Measurements from ENCODE around the gene ZNF90.
"Not testable (repeated sequence)": the region's sequence is repeated elsewhere in the genome, so short reads cannot be mapped to it uniquely, and the experiment has no call there.

ZNF90 gene

GRCh38 chr19:20077791-20078463, at the start of gene ZNF90:
ZNF90 (plus strand) TSS chr19:20078000; CDS start chr19:20078133, 133 bp downstream.
- peak; percentile 92 for DNase-seq

DNA sequence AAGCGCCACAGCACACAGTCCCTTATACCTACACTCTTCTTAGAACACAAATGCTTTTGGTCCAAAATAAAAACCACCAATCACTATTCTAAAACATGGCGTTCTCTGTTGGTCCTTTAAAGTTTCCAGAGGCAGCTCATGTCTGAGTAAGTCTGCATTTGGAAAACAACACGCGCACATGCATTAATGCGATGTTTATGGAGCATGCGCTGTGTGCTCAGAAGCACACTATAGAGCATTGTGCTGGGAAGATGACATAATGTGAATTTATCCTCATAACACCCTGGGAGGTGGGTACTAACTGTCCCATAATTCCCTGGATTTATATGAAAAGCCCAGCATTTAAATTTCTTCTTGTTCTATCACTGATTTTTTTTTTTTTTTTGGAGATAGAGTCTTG, 49.2 kb upstream of the ZNF90 start:
- no peak for DNase-seq

GRCh38 chr19:20035935-20036334, 41.9 kb upstream of the ZNF90 start:
- no peak for DNase-seq

DNA sequence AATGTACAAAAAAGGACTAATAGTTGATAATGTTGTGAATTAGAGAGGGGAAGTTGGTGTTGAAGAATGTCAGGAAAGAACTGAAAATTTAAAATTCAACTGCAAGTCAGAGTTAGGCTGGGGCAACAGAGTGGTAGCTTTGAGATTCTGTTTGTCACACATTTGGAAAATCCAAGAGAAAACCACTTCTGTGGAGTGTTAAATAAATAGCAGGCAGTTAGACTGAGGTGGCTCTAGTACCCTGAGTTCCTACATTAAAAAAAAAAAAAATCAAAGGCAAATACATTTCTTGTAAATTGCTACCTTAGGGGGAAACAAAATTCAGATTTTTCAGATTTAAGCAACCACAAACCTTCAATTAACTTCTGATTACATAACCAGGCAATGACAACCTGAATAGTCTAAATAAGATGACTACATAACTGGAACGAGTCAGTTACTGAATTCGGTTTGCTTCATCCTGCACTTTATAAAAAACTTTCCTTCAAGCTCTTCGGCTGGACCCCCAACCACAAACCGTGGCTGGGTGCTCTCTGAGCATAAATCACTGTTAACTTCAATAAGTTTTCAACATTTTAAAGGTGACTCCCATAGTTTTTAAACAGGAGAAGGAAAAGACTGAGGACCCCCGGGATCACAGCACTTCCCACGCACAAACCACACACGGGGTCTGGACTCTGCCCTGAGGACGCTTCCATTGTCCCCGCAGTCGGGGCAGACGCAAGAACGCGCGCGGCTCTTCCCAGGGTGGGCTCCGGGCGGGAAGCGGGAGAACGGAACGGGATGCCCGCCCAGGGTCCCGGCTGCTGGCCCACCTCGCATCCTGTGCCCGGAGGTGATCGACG, 39.2 kb upstream of the ZNF90 start:
- DNase-seq: peak; percentile 34

DNA sequence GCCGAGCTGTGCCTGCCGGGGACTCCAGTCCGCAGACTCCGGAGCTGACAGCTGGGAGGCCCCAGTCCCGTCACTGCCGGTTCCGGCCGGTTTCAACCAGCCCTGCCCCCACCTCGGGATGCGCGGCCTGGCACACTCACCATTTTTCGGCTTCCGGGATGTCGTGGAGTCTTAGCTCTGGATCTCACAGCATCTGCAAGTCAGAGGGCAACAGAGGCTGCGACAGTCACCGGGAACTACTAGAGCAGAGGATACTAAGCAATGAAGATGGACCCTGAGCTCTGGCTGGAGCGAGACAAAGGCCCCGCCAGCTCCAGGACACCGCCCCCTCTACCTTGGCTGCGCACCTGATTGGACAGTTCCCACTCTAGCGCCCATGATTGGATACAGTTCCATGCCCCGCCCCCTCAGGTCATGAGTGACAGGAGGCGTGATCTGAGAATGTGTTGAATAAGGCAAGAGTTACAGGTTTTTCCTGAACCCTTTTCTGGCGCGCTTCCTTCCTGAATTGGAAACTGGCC, 38.5 kb upstream of the ZNF90 start, which contains the start of gene ZNF682:
Gene ZNF682 (minus strand): TSS at position 303 of the 521 bp plus-strand sequence. CDS start 160 bp downstream, at position 143.
- peak; percentile 96 for DNase-seq

GRCh38 chr19:20044663-20045062, 33.1 kb upstream of the ZNF90 start:
- DNase-seq: no peak

DNA sequence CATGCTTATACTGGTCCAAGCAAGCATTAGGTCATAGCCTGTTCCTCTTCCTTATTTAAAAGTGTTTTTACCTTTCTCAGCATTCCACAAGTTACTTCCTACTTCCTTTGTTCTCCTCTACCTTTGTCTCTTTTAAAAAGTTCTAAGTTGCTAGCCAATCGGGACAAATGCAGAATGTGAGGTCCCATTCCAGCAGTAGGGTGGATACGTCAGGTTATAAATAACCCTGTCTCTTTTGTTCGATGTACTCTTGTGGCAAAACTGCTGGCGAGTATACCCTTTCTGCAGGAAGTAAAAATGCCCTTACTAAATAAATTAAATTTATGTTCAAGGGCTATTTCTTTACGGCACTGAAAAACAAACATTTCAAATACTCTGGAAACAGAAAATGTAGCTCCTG, 32.1 kb upstream of the ZNF90 start:
- not testable (repeated sequence) for DNase-seq

DNA sequence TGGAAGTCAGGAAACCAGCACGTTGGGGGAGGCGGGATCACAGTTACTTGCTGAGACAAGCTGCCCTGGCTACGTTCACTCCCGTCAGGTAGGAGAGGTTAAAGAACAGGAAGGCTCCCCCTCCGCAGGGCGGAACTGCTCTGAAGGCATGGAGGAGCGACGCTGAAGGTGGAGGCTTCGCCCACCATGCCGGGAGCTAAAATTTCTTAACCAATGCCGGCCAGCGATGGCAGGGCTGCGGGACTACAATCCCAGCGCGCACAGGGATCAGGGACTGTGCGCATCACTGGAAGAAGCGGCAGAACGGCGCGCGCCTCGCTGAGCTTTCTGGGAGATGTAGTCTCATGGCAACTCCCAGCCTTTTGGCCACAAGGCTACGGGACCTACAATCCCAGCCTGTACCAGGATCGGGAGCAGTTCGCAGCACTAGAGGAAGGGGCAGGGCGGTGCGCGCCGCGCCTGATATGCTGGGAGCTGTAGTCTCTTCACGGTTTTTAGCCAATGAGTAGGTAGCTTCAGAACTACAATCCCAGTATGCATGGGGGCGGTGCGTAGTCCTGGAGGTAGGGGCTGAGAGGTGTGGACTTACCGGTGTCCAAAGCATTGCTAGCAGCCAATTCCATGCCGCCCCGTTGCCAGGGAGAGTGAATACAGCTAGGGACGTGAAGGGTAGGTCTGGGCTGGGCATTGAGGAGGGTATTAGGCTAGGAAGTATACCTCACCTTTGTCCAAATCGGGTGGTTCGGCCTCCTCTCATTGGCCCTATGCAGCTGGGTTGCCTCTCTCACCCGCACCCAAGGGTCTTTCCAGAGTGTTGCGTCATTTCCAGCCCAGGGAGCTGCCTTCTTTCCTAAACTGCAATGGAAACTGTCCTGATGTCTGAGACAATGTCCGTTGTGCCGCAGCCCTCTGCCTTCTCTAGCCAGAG, 25.7 kb upstream of the ZNF90 start:
- peak; percentile 75 for DNase-seq

DNA sequence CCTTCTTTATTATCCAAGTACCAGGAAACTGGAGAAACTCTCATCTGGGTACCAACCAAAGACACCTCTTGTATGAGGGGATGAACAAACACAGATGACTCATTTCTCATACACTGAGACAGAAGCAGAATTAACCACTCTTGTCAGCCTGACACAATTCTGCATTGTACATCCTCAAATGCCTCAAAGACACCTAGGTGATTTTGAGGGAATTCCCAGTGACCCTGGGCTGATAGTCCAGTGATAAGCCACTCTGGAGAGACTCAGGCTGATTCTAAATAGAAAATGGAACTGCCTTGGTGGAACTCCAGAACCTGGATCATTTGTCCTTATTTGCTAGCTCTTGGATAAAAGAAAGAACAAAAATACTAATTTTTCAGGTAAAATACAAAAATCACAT, 19.1 kb upstream of the ZNF90 start:
- DNase-seq: not testable (repeated sequence)

DNA sequence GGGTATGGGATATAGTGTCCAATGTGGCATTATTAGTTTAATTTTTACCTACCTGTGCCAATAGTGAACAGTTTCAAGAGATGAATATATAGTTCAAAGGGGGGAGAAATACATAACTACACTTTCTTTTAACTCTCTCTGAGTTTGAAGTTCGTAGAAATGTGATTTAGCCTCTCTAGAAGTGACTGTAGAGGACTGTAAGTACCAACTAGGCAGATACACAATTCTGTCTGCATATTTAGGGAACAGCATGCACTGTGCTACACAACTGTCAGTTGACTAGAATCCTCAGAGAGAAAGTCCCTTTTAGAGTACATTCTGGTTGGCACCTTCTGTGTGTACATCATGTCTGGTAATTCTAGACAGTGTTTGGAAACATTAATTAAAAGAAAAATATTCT, 17.5 kb upstream of the ZNF90 start:
- DNase-seq: no peak

DNA sequence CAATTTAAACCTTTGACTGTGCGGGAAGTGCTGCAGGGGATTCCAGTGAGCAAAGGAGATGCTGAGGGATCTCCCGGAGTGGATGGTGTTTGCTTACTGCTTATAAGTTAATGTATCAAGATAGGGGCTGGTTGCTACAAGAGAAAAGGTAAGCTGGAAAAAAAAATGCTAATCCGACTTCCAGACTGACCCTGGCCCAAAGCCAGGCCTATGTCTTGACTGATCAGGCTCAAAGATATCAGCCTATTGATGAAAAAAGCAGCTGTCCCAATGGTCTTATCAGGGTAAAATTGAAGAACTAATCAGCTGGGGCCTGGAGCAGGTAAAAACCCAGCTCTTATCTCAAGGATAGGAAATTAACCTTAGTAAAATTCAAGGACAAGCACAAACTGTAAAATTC, 10.9 kb upstream of the ZNF90 start:
- DNase-seq: no peak

GRCh38 chr19:20067943-20068342, 9.9 kb upstream of the ZNF90 start:
- DNase-seq: no peak

DNA sequence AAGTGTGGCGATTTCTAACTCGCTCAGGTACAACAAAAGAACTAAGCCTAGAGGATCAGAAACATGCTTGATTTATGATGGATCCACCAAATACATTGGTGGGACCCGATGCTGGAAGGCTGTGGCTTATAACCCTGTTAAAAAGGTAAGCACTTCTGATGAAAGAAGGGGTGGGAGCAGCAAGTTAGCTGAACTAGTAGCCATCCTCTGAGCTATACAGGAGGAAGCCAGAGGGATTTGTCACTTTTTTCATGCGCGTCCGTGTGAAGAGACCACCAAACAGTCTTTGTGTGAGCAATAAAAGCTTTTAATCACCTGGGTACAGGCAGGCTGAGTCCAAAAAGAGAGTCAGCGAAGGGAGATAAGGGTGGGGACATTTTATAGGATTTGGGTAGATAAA, 9.2 kb upstream of the ZNF90 start:
- DNase-seq: not testable (repeated sequence)

DNA sequence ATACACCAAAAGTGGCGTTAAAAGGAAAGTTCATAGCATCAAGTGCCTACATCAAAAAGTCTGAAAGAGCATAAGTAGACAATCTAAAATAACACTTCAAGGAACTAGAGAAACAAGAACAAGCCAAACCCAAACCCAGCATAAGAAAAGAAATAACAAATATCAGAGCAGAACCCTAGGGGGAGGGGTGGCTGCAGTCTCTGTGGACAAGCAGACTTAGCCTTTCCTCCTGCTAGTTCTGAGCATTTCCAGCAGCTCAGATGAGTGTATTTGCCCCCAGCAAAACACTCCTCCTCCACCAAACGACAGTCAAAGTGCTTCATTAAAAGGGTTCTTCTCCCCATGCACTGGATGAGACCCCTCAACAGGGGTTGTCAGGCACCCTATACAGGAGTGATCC, 7.1 kb upstream of the ZNF90 start:
- no peak for DNase-seq

GRCh38 chr19:20072936-20073335, 4.9 kb upstream of the ZNF90 start:
- DNase-seq: no peak

DNA sequence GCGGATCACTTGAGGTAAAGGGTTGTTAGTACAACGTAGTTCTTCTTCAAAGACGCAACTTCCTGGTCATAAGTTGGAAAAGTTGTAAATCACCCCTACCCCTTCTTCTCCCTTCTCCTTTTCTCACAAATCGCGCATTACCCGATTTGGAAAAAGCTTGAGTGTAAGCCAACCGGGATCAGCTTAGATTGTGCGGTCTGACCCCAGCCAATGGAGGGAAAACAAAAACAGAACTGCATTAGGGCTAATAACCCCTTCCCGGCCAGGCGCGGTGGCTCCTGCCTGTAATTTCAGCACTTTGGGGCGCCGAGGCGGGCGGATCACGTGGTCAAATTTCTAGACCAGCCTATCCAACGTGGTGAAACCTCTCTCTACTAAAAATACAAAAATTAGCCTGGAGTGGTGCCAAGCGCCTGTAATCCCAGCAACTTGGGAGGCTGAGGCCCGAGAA, 806 bp downstream of the ZNF90 start:
- DNase-seq: no peak

GRCh38 chr19:20079476-20079875, 1.7 kb downstream of the ZNF90 start:
- DNase-seq: no peak

- DNase-seq: no peak
Observed at GRCh38 chr19:20080656-20081055, 2.9 kb downstream of the ZNF90 start.

GRCh38 chr19:20082232-20082833, 4.5 kb downstream of the ZNF90 start:
- not testable (repeated sequence) for DNase-seq

- DNase-seq: not testable (repeated sequence)
Observed at GRCh38 chr19:20082876-20083275, 5.1 kb downstream of the ZNF90 start.

- no peak for DNase-seq
Observed at GRCh38 chr19:20102097-20102496, 24.3 kb downstream of the ZNF90 start.

GRCh38 chr19:20103091-20103740, 25.4 kb downstream of the ZNF90 start:
- no peak for DNase-seq

Measured in CD4-positive, alpha-beta T cell treated with Interleukin-21 for 1 hour (primary cell).